ENCODE data around the gene DYNC1LI2. TPM values are rescaled to one million over a fixed set of nuclear protein-coding genes. Genes with fewer than 3 reads are reported as not detected.
A peak's percentile ranks its signal among the peaks of the same experiment; 100 is the strongest.

Gene DYNC1LI2
- total RNA-seq, 2 donors from 2014 or later = 76.9 to 89.6 TPM

DNA sequence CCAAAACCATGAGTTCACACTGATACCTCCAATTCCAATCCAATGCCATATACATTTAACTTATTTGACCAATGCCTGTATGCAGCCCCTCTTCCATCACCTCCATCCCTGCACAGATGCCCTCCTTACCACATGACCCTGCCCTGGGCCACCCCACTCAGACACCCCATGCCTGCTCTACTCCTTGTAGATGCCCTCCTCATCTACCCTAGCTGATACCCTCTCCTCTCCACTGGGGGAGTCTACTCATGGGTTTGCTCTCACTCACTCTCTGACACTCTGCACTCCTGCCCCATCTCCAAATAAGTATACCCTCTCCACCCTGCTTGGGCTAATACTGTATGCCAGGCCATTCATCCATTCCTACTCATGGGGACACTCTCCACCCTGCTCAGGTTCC lies 38.9 kb downstream of the DYNC1LI2 start:
- Histone ChIP-seq H3K4me1 (no peaks in the 10 kb centered on the region), H3K36me3 (no peaks in the 10 kb centered on the region), H3K27ac (no peak overlapping the region), H3K9me3 (no peaks in the 10 kb centered on the region), H3K4me3 (no peak overlapping the region), H3K27me3 (no peaks in the 10 kb centered on the region)
- DNase-seq (ENCODE audit: low spot score) = no peak
- TF ChIP-seq, protein P1, sequence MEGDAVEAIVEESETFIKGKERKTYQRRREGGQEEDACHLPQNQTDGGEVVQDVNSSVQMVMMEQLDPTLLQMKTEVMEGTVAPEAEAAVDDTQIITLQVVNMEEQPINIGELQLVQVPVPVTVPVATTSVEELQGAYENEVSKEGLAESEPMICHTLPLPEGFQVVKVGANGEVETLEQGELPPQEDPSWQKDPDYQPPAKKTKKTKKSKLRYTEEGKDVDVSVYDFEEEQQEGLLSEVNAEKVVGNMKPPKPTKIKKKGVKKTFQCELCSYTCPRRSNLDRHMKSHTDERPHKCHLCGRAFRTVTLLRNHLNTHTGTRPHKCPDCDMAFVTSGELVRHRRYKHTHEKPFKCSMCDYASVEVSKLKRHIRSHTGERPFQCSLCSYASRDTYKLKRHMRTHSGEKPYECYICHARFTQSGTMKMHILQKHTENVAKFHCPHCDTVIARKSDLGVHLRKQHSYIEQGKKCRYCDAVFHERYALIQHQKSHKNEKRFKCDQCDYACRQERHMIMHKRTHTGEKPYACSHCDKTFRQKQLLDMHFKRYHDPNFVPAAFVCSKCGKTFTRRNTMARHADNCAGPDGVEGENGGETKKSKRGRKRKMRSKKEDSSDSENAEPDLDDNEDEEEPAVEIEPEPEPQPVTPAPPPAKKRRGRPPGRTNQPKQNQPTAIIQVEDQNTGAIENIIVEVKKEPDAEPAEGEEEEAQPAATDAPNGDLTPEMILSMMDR (IDR thresholded peaks at IDR 0.05) = no peak

DNA sequence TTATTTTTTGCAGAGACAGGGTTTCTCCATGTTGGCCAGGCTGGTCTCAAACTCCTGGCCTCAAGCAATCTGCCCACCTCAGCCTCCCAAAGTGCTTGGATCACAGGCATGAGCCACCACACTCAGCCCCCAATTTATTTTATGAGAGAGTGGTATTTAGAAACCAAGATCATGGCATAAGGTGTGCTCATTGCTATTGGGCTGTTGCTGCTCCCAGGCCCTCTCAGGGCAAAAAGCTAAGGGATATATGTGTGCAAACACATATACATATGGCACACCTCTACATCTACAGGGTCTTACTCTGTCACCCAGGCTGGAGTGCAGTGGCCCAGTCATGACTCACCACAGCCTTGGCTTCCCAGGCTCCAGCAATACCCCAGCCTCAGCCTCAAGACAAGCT lies 39.8 kb downstream of the DYNC1LI2 start:
- TF ChIP-seq, protein P1 (IDR thresholded peaks at IDR 0.05) = no peak
- Histone ChIP-seq H3K9me3 (no peaks in the 10 kb centered on the region), H3K4me1 (peaks cover 0 to 1% of the 10 kb centered on the region in 2 donors), H3K36me3 (no peaks in the 10 kb centered on the region), H3K4me3 (no peak overlapping the region), H3K27me3 (no peaks in the 10 kb centered on the region), H3K27ac (no peak overlapping the region)
- no peak for DNase-seq (ENCODE audit: low spot score)

DNA sequence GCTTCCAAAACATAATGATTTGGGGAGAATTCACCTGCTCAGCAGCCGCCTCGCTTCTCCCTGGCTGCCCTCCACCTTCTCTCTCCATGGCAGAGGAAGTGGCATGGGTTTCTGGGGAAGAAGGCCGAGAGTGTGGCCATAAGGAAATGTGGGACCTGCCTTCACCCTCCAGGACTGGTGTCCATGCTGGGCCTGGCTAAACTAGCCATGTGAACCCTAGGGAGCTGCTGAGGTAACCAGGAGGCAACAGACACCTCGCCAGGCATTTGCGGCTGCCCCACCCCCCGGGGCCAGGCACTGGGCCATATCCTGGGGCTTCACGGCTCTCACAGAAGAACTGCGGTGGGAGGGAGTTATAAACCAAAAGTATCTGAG lies 44.9 kb downstream of the DYNC1LI2 start:
- TF ChIP-seq, protein P1 (IDR thresholded peaks at IDR 0.05) = no peak
- Histone ChIP-seq H3K4me1 (peaks cover 0 to 24% of the 10 kb centered on the region in 2 donors), H3K9me3 (no peaks in the 10 kb centered on the region), H3K27ac (peak overlapping the region; percentile 39 to 73), H3K36me3 (no peaks in the 10 kb centered on the region), H3K27me3 (no peaks in the 10 kb centered on the region), H3K4me3 (no peak overlapping the region)
- no peak for DNase-seq (ENCODE audit: low spot score)

DNA sequence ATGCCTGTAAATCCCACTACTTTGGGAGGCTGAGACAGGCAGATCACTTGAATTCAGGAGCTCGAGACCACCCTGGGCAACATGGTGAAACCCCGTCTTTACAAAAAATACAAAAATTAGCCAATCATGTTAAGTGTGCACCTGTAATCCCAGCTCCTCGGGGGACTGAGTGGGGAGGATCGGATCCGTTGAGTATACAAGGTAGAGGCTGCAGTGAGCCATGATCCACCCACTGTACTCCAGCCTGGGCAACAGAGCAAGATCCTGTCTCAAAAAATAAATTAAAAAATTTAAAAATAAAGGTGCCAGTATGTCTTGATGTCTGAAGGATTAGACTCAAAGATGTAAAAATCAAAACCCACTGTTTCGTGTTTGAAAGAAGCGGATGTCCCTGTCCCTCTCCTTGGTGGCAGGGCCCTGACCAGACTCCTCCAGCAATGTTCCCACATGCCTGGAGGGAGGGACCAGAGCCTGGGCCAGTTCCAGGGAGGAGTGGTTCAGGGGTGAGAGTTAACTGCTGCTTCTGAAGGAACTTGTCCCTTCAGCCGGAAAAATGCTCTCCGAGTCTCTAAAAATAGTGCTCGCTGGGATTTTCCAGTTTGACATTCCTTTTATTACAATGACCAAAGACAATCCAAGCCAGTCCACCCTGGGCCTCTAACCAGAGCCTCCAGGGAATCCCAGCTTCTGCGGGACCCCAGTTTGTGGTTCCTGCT lies 45.5 kb downstream of the DYNC1LI2 start:
- Histone ChIP-seq H3K4me1 (peaks cover 0 to 24% of the 10 kb centered on the region in 2 donors), H3K36me3 (no peaks in the 10 kb centered on the region), H3K27ac (peak overlapping the region; percentile 39 to 73), H3K9me3 (no peaks in the 10 kb centered on the region), H3K27me3 (no peaks in the 10 kb centered on the region), H3K4me3 (no peak overlapping the region)
- DNase-seq (ENCODE audit: low spot score) = no peak
- TF ChIP-seq, protein P1 (IDR thresholded peaks at IDR 0.05) = no peak

DNA sequence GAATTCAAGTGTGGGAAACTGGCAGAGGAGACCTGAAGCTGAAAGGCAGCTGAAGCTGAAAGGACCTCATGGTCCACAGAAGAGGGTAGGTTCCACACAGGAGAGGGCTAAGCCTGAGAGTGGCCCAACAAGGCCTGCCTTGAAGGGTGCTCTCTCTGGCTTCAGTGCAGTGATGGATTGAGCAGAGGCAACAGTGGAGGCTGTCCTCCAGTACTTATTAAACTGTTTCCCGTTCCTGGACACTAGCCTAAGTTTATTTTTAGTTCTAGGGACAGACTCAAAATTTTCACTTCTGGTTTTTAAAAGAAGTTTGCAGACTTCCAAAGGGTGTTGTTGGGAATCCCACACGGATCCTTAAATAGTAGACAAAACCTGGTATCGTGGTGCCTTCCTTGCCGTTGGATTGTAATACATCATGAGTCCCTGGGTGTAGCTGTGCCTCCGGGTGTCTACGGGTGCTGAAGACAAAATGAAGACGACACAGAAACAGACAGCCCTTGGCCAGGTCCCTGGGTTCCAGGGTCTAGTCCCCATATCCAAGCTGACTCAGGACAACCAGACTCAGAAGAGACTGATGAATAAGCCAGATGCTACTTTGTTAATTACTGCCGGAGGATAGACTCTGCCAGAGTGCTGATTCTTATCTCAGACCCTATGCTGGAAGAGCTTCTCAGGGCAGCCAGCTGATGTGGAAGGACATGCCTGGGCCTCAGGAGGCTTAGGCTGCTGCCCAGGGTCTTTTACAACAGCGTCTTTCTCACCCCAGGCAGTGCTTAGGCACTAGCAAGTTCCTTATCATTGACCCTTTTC lies 47.8 kb downstream of the DYNC1LI2 start:
- no peaks in the 10 kb centered on the region for H3K9me3 ChIP-seq
- peaks cover 0 to 24% of the 10 kb centered on the region in 2 donors for H3K4me1 ChIP-seq
- no peak for DNase-seq (ENCODE audit: low spot score)
- no peaks in the 10 kb centered on the region for H3K27me3 ChIP-seq
- TF ChIP-seq, protein P1 (IDR thresholded peaks at IDR 0.05) = no peak
- H3K27ac ChIP-seq = peak overlapping the region in 1 of 2 donors; percentile 41
- H3K4me3 ChIP-seq = no peak overlapping the region
- no peaks in the 10 kb centered on the region for H3K36me3 ChIP-seq

All from right atrium auricular region (tissue), 2 donors.